A375 (cell line): Measurements from ENCODE around the gene PLCXD1. TPM values are rescaled to one million over a fixed set of nuclear protein-coding genes. Genes with fewer than 3 reads are reported as not detected.

ENCODE experiments used
- total RNA-seq: library from RNA; depleted of rRNA; stranded (reverse); fragments of >200 nt; shearing (Covaris generic); gene quantifications from 2 replicates; pipeline ENCODE4 v1.2.3, GENCODE V29; 2014; rRNA removed

Gene PLCXD1
- 22.3 and 24.1 TPM in 2 replicates for total RNA-seq

GRCh38 chrX:281166-281999, at the start of gene PLCXD1:
Gene PLCXD1 (plus strand): TSS chrX:281381. CDS start chrX:284188, 2,807 bp downstream.

DNA sequence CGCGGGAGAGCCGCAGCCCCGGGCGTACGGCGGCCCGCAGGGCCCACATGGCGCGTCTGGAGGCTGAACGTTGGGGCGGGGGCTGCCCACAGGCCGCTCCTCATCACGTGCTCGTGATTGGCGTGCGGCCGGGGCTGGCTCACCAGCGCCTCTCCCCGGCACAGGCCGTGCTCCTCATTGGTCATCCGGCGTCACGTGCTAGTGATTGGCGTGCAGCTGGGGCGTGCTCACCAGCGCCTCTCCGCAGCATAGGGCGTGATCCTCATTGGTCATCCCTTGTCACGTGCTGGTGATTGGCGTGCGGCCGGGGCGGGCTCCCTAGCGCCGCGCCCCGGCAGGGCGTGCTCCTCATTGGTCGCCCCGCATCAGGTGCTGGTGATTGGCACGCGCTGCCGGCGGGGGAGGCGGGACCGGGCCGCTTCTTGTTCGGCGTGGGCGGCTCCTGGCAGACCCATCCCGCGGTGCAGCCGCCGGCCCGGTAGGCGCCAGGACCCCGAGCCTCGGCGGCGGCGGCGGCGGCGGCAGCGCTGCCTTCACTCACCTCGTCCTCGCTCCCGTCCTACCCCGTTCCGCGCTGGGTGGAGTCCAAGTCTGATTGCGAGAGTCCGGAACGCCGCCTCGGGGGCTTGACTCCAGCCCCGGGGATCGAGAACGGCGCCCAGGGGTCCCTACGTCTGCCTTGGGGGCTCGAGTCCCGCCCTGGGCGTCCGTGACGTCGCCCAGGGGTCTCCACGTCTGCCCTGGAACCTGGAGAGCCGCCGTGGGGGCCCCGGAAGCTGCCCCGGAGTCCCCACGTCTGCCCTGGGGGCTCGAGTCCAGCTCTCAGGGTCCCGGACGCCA, 37.8 kb downstream of the PLCXD1 start, which contains the start of gene GTPBP6:
TSS of gene GTPBP6 (minus strand) at position 58 of the 840 bp plus-strand sequence. CDS start at position 49, 9 bp downstream.

Other genes with a start within 250 kb of the PLCXD1 start
- 43.7 and 44.1 TPM in 2 replicates for gene GTPBP6, start 37.4 kb downstream of the PLCXD1 start, total RNA-seq
- gene PPP2R3B, start 105.5 kb downstream of the PLCXD1 start, total RNA-seq, result 27.4 and 30.9 TPM in 2 replicates